Measurements from ENCODE around the gene NNT.
"Not testable (repeated sequence)": the region's sequence is repeated elsewhere in the genome, so short reads cannot be mapped to it uniquely, and the experiment has no call there.

Gene NNT

GRCh38 chr5:43631182-43631910, 28.4 kb downstream of the NNT start:
- peak; percentile 71 for DNase-seq (ENCODE audit: low spot score)

- no peak for DNase-seq (ENCODE audit: low spot score)
Measured at GRCh38 chr5:43634621-43635020, 31.6 kb downstream of the NNT start.

- DNase-seq (ENCODE audit: low spot score), result no peak
Measured at GRCh38 chr5:43635374-43635773, 32.4 kb downstream of the NNT start.

GRCh38 chr5:43636076-43636475, 33.1 kb downstream of the NNT start:
- no peak for DNase-seq (ENCODE audit: low spot score)

GRCh38 chr5:43637416-43637815, 34.4 kb downstream of the NNT start:
- no peak for DNase-seq (ENCODE audit: low spot score)

- no peak for DNase-seq (ENCODE audit: low spot score)
Measured at GRCh38 chr5:43638107-43638506, 35.1 kb downstream of the NNT start.

- DNase-seq (ENCODE audit: low spot score), result no peak
Measured at GRCh38 chr5:43638546-43638945, 35.6 kb downstream of the NNT start.

GRCh38 chr5:43639566-43639965, 36.6 kb downstream of the NNT start:
- no peak for DNase-seq (ENCODE audit: low spot score)

- no peak for DNase-seq (ENCODE audit: low spot score)
Measured at GRCh38 chr5:43642428-43642827, 39.4 kb downstream of the NNT start.

- DNase-seq (ENCODE audit: low spot score), result no peak
Measured at GRCh38 chr5:43643327-43643726, 40.3 kb downstream of the NNT start.

- DNase-seq (ENCODE audit: low spot score), result no peak
Measured at GRCh38 chr5:43643750-43644149, 40.8 kb downstream of the NNT start.

- DNase-seq (ENCODE audit: low spot score), result no peak
Measured at GRCh38 chr5:43646992-43647391, 44.0 kb downstream of the NNT start.

- no peak for DNase-seq (ENCODE audit: low spot score)
Measured at GRCh38 chr5:43647789-43648188, 44.8 kb downstream of the NNT start.

- DNase-seq (ENCODE audit: low spot score), result no peak
Measured at GRCh38 chr5:43648499-43649124, 45.6 kb downstream of the NNT start.

GRCh38 chr5:43649256-43649655, 46.3 kb downstream of the NNT start:
- no peak for DNase-seq (ENCODE audit: low spot score)

- no peak for DNase-seq (ENCODE audit: low spot score)
Measured at GRCh38 chr5:43652537-43653302, 49.7 kb downstream of the NNT start.

GRCh38 chr5:43658509-43658908, 55.5 kb downstream of the NNT start:
- DNase-seq (ENCODE audit: low spot score), result no peak

GRCh38 chr5:43659075-43659474, 56.1 kb downstream of the NNT start:
- no peak for DNase-seq (ENCODE audit: low spot score)

GRCh38 chr5:43661102-43661501, 58.1 kb downstream of the NNT start:
- peak; percentile 5 for DNase-seq (ENCODE audit: low spot score)

- DNase-seq (ENCODE audit: low spot score), result no peak
Measured at GRCh38 chr5:43663916-43664315, 60.9 kb downstream of the NNT start.

- DNase-seq (ENCODE audit: low spot score), result no peak
Measured at GRCh38 chr5:43664501-43665040, 61.6 kb downstream of the NNT start.

- not testable (repeated sequence) for DNase-seq (ENCODE audit: low spot score)
Measured at GRCh38 chr5:43665749-43666148, 62.8 kb downstream of the NNT start.

GRCh38 chr5:43666728-43667127, 63.7 kb downstream of the NNT start:
- DNase-seq (ENCODE audit: low spot score), result not testable (repeated sequence)
